ENCODE measurements around the gene PAPPA2. TPM values are rescaled to one million over a fixed set of nuclear protein-coding genes. Genes with fewer than 3 reads are reported as not detected.

Gene PAPPA2
- total and polyA plus RNA-seq, 12 donors, result 0.03 to 0.87 (median 0.10) TPM; not detected in 1

DNA sequence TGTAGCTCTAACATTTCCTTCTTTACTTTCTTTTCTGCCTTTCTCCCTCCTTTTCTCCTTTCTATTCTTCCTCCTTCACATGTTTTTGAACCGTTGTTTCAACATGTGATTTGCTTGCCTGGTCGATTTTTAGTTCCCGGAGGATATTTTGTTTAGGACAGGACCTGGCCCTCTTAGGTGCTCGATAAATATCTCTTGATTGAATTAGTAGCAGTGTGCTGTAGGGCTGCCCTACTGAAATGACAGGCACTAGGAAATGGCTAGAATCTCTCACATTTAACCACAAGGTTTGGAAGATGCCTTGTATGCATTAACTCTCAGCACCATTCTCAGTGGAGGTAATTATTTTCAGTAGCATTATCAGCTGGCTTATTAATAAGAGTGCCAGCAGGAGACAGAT, 305.6 kb downstream of the PAPPA2 start:
- no peaks in the 10 kb centered on the region for H3K27me3 ChIP-seq
- H3K27ac ChIP-seq, result no peak overlapping the region
- H3K4me3 ChIP-seq, result no peak overlapping the region
- H3K36me3 ChIP-seq (replicated peaks in 1 of 2), result no peaks in the 10 kb centered on the region
- 65 to 83% (median 75%) methylated on average over 4 of the region's 4 CpGs for WGBS, 4 donors
- no peak for TF ChIP-seq CTCF (IDR thresholded peaks at IDR 0.05)
- no peak for TF ChIP-seq POLR2A (IDR thresholded peaks at IDR 0.05)
- intact Hi-C loops (cut with DNase I), result no loop called here
- no peak for DNase-seq
- no peaks in the 10 kb centered on the region for H3K4me1 ChIP-seq (replicated peaks in 1 of 2)
- no peaks in the 10 kb centered on the region for H3K9me3 ChIP-seq (replicated peaks in 1 of 3)

GRCh38 chr1:176770066-176770465, 307.1 kb downstream of the PAPPA2 start:
- H3K27me3 ChIP-seq, result no peaks in the 10 kb centered on the region
- no peaks in the 10 kb centered on the region for H3K36me3 ChIP-seq (replicated peaks in 1 of 2)
- no peak overlapping the region for H3K27ac ChIP-seq
- H3K4me3 ChIP-seq, result no peak overlapping the region
- no peaks in the 10 kb centered on the region for H3K9me3 ChIP-seq (replicated peaks in 1 of 3)
- 90 to 95% (median 92%) methylated on average over 2 of the region's 2 CpGs for WGBS, 4 donors
- no peak for DNase-seq
- TF ChIP-seq CTCF (IDR thresholded peaks at IDR 0.05) (no peak), POLR2A (IDR thresholded peaks at IDR 0.05) (no peak)
- intact Hi-C loops (cut with DNase I), result no loop called here
- no peaks in the 10 kb centered on the region for H3K4me1 ChIP-seq (replicated peaks in 1 of 2)

- no peaks in the 10 kb centered on the region for H3K27me3 ChIP-seq
- TF ChIP-seq POLR2A (IDR thresholded peaks at IDR 0.05), result no peak
- no peak for TF ChIP-seq CTCF (IDR thresholded peaks at IDR 0.05)
- H3K36me3 ChIP-seq (replicated peaks in 1 of 2), result no peaks in the 10 kb centered on the region
- no peak overlapping the region for H3K27ac ChIP-seq
- no peak overlapping the region for H3K4me3 ChIP-seq
- H3K9me3 ChIP-seq (replicated peaks in 1 of 3), result no peaks in the 10 kb centered on the region
- intact Hi-C loops (cut with DNase I), result no loop called here
- no peaks in the 10 kb centered on the region for H3K4me1 ChIP-seq (replicated peaks in 1 of 2)
- DNase-seq, result no peak
- WGBS, 4 donors, result 44 to 54% (median 49%) methylated on average over 4 of the region's 4 CpGs
Observed at GRCh38 chr1:176773038-176773437, 310.1 kb downstream of the PAPPA2 start.

DNA sequence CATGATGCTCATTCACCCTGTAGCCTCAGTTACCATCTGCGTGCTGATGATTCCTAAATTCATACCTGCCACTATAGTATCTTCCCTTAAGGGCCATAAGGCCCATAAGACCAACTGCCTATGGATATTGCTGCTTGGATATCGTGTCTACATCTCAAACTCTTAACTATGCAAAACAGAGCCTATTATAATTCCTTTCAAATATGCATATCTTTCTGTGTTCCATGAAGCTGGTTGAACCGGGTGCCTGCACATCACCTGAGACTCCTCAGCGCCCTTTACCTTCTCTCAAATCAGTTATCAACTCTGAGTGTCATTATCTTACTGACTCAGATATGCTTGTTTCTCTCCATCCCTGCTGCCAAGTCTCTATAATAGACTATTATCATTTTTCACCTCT, 311.2 kb downstream of the PAPPA2 start:
- WGBS, 4 donors, result 60 to 84% (median 68%) methylated on average over 4 of the region's 4 CpGs
- Histone ChIP-seq H3K36me3 (replicated peaks in 1 of 2) (no peaks in the 10 kb centered on the region), H3K4me1 (replicated peaks in 1 of 2) (no peaks in the 10 kb centered on the region), H3K4me3 (no peak overlapping the region), H3K9me3 (replicated peaks in 1 of 3) (no peaks in the 10 kb centered on the region), H3K27ac (no peak overlapping the region), H3K27me3 (no peaks in the 10 kb centered on the region)
- no peak for DNase-seq
- intact Hi-C loops (cut with DNase I), result no loop called here
- TF ChIP-seq POLR2A (IDR thresholded peaks at IDR 0.05) (no peak), CTCF (IDR thresholded peaks at IDR 0.05) (no peak)
